ENCODE data around the gene NAV3. TPM values are rescaled to one million over a fixed set of nuclear protein-coding genes. Genes with fewer than 3 reads are reported as not detected.

NAV3 gene
- total RNA-seq, 2 donors from 2014 or later = 0.20 to 1.9 TPM

- no peaks in the 10 kb centered on the region for H3K36me3 Mint-ChIP-seq (ENCODE audit: low read depth)
- no peaks in the 10 kb centered on the region for H3K9me3 Mint-ChIP-seq
- Histone ChIP-seq H3K9ac (ENCODE audit: extremely low read depth, low read length, poor library complexity, severe bottlenecking) (no peak overlapping the region), H3K27me3 (ENCODE audit: control insufficient read depth, insufficient read depth, low read length, poor library complexity, severe bottlenecking) (no peaks in the 10 kb centered on the region), H3K36me3 (ENCODE audit: control insufficient read depth, insufficient read depth, low read length) (no peaks in the 10 kb centered on the region), H3K4me3 (ENCODE audit: low read length) (no peak overlapping the region), H3K9me3 (ENCODE audit: control insufficient read depth, low read length) (no peaks in the 10 kb centered on the region), H3K27ac (ENCODE audit: low read depth, low read length) (no peak overlapping the region), H3K4me1 (ENCODE audit: control insufficient read depth, insufficient read depth, low read length) (peaks cover 6% of the 10 kb centered on the region)
- no peak overlapping the region for H3K4me3 Mint-ChIP-seq
- WGBS, 2 experiments (ENCODE audit: insufficient coverage in 1 of 2, insufficient read length in 1 of 2) = 94 to 100% methylated on average over 2 to 3 of the region's 3 CpGs
- no peak for TF ChIP-seq CTCF (conservative IDR thresholded peaks at IDR 0.05)
- H3K27me3 Mint-ChIP-seq (ENCODE audit: insufficient read depth) = no peaks in the 10 kb centered on the region
- H3K4me1 Mint-ChIP-seq = peaks cover 49% of the 10 kb centered on the region
- no peak for DNase-seq
- H3K27ac Mint-ChIP-seq = no peak overlapping the region
Observed at GRCh38 chr12:78239544-78239943, 408.9 kb downstream of the NAV3 start.

- no peaks in the 10 kb centered on the region for H3K27me3 Mint-ChIP-seq (ENCODE audit: insufficient read depth)
Observed at GRCh38 chr12:78240827-78241226, 410.1 kb downstream of the NAV3 start.

DNA sequence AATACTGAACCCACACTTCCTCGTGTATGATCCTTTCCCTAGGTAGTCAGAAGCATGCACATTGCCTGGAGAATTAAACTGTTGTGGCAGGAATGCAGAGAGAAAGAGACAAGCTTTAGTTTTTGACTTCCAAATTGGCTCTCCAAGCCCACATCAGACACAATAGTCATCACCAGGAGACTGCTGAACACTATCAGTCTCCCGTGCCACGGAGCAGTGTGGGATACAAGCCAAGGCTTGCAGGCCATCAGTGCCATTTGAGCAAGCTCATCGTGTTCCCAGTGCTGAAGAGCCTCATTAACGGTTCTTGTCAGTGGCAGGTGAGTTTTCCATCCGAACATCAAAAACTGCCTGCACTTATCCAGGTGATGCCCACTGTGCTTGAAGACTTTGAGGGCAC, 410.8 kb downstream of the NAV3 start:
- peaks cover 49% of the 10 kb centered on the region for H3K4me1 Mint-ChIP-seq
- H3K27me3 Mint-ChIP-seq (ENCODE audit: insufficient read depth) = no peaks in the 10 kb centered on the region
- 87 to 88% methylated on average over 6 of the region's 6 CpGs for WGBS, 2 experiments (ENCODE audit: insufficient coverage in 1 of 2, insufficient read length in 1 of 2)
- no peak overlapping the region for H3K4me3 Mint-ChIP-seq
- no peaks in the 10 kb centered on the region for H3K9me3 Mint-ChIP-seq
- no peaks in the 10 kb centered on the region for H3K9me3 ChIP-seq (ENCODE audit: control insufficient read depth, low read length)
- peak; percentile 55 for DNase-seq
- H3K27ac Mint-ChIP-seq = peak overlapping the region; percentile 6
- TF ChIP-seq CTCF (conservative IDR thresholded peaks at IDR 0.05) = no peak
- no peak overlapping the region for H3K27ac ChIP-seq (ENCODE audit: low read depth, low read length)
- no peaks in the 10 kb centered on the region for H3K36me3 ChIP-seq (ENCODE audit: control insufficient read depth, insufficient read depth, low read length)
- H3K4me1 ChIP-seq (ENCODE audit: control insufficient read depth, insufficient read depth, low read length) = peaks cover 6% of the 10 kb centered on the region
- no peaks in the 10 kb centered on the region for H3K27me3 ChIP-seq (ENCODE audit: control insufficient read depth, insufficient read depth, low read length, poor library complexity, severe bottlenecking)
- no peaks in the 10 kb centered on the region for H3K36me3 Mint-ChIP-seq (ENCODE audit: low read depth)
- H3K4me3 ChIP-seq (ENCODE audit: low read length) = no peak overlapping the region
- no peak overlapping the region for H3K9ac ChIP-seq (ENCODE audit: extremely low read depth, low read length, poor library complexity, severe bottlenecking)

More at GRCh38 chr12:78240827-78241226, 410.1 kb downstream of the NAV3 start:
- Histone ChIP-seq H3K9me3 (ENCODE audit: control insufficient read depth, low read length) (no peaks in the 10 kb centered on the region), H3K36me3 (ENCODE audit: control insufficient read depth, insufficient read depth, low read length) (no peaks in the 10 kb centered on the region), H3K27me3 (ENCODE audit: control insufficient read depth, insufficient read depth, low read length, poor library complexity, severe bottlenecking) (no peaks in the 10 kb centered on the region), H3K27ac (ENCODE audit: low read depth, low read length) (no peak overlapping the region), H3K4me1 (ENCODE audit: control insufficient read depth, insufficient read depth, low read length) (peaks cover 6% of the 10 kb centered on the region), H3K9ac (ENCODE audit: extremely low read depth, low read length, poor library complexity, severe bottlenecking) (no peak overlapping the region), H3K4me3 (ENCODE audit: low read length) (no peak overlapping the region)
- peak overlapping the region; percentile 6 for H3K27ac Mint-ChIP-seq
- H3K4me3 Mint-ChIP-seq = no peak overlapping the region
- no peak for TF ChIP-seq CTCF (conservative IDR thresholded peaks at IDR 0.05)
- H3K4me1 Mint-ChIP-seq = peaks cover 49% of the 10 kb centered on the region
- no peaks in the 10 kb centered on the region for H3K9me3 Mint-ChIP-seq
- no peaks in the 10 kb centered on the region for H3K36me3 Mint-ChIP-seq (ENCODE audit: low read depth)
- no peak for DNase-seq
- WGBS, 2 experiments (ENCODE audit: insufficient coverage in 1 of 2, insufficient read length in 1 of 2) = 56% methylated on average over 1 of the region's 1 CpG; no CpG with 5 or more reads in 1 of the 2 experiments
